ENCODE results near the gene OBSCN.

The OBSCN gene

DNA sequence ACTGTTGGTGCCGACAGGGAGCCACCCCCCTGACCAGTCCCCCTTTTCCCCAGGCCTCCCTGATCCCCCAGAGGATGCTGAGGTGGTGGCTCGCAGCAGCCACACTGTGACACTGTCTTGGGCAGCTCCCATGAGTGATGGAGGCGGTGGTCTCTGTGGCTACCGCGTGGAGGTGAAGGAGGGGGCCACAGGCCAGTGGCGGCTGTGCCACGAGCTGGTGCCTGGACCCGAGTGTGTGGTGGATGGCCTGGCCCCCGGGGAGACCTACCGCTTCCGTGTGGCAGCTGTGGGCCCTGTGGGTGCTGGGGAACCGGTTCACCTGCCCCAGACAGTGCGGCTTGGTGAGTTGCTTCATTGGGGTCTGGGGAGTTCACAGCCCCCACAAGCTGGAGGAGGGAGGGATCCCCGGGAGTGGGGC, 109.6 kb downstream of the OBSCN start:
- H3K36me3 ChIP-seq (replicated peaks), result no peaks in the 10 kb centered on the region
- no peak for DNase-seq
- H3K27ac ChIP-seq, result no peak overlapping the region
- TF ChIP-seq, protein P1, sequence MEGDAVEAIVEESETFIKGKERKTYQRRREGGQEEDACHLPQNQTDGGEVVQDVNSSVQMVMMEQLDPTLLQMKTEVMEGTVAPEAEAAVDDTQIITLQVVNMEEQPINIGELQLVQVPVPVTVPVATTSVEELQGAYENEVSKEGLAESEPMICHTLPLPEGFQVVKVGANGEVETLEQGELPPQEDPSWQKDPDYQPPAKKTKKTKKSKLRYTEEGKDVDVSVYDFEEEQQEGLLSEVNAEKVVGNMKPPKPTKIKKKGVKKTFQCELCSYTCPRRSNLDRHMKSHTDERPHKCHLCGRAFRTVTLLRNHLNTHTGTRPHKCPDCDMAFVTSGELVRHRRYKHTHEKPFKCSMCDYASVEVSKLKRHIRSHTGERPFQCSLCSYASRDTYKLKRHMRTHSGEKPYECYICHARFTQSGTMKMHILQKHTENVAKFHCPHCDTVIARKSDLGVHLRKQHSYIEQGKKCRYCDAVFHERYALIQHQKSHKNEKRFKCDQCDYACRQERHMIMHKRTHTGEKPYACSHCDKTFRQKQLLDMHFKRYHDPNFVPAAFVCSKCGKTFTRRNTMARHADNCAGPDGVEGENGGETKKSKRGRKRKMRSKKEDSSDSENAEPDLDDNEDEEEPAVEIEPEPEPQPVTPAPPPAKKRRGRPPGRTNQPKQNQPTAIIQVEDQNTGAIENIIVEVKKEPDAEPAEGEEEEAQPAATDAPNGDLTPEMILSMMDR (IDR thresholded peaks at IDR 0.05; ENCODE audit: low read depth, low read length, missing control alignments), result no peak
- no peaks in the 10 kb centered on the region for H3K27me3 ChIP-seq (replicated peaks)
- in situ Hi-C loops (cut with HindIII; ENCODE audit: low pct_ligation_motif_present, low sequenced_read_pairs), result no loop called here
- no peak overlapping the region for H3K4me3 ChIP-seq (ENCODE audit: low read depth, low read length)

DNA sequence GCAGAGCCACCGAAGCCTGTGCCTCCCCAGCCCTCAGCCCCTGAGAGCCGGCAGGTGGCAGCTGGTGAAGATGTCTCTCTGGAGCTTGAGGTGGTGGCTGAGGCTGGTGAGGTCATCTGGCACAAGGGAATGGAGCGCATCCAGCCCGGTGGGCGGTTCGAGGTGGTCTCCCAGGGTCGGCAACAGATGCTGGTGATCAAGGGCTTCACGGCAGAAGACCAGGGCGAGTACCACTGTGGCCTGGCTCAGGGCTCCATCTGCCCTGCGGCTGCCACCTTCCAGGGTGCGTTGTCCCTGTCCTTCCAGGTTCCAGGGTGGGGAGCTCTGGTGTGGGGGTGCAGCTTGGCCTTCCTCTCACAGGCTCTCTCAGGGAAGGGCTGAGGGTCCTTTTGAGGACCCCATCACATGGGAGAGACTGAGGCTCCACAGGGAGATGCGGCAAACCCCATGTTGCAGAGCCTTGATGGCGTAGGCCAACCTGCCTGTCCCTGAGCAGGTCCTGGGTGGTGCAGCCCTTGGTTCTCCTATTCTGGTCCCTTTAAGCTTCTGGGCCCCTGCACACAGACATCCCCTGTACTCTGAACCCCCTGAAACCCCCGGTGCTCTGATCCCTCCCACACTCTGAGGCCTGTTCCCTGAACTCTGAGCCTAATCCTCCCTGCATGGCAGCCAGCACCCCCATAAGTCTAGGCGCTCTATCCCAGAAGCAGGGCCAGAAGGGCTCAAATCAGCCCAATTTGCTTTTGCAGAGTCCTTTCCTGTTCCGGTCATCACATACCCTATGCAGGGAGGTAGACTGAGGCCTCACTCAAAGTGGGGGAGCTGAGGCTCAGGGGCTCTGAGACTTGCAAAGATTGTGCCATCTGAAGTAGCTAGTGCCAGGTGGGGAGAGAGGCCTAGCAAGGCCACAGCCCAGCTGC, 110.3 kb downstream of the OBSCN start:
- Histone ChIP-seq H3K36me3 (replicated peaks) (no peaks in the 10 kb centered on the region), H3K27ac (no peak overlapping the region), H3K4me3 (ENCODE audit: low read depth, low read length) (no peak overlapping the region), H3K27me3 (replicated peaks) (no peaks in the 10 kb centered on the region)
- TF ChIP-seq, protein P1 (IDR thresholded peaks at IDR 0.05; ENCODE audit: low read depth, low read length, missing control alignments), result no peak
- no peak for DNase-seq
- in situ Hi-C loops (cut with HindIII; ENCODE audit: low pct_ligation_motif_present, low sequenced_read_pairs), result no loop called here

DNA sequence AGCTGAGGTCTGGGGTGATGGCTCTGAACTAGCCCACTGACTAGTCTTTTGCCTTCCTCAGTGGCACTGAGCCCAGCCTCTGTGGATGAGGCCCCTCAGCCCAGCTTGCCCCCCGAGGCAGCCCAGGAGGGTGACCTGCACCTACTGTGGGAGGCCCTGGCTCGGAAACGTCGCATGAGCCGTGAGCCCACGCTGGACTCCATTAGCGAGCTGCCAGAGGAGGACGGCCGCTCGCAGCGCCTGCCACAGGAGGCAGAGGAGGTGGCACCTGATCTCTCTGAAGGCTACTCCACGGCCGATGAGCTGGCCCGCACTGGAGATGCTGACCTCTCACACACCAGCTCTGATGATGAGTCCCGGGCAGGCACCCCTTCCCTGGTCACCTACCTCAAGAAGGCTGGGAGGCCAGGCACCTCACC, 111.0 kb downstream of the OBSCN start:
- no peak for DNase-seq
- in situ Hi-C loops (cut with HindIII; ENCODE audit: low pct_ligation_motif_present, low sequenced_read_pairs), result no loop called here
- H3K27ac ChIP-seq, result no peak overlapping the region
- no peaks in the 10 kb centered on the region for H3K36me3 ChIP-seq (replicated peaks)
- H3K4me3 ChIP-seq (ENCODE audit: low read depth, low read length), result no peak overlapping the region
- no peaks in the 10 kb centered on the region for H3K27me3 ChIP-seq (replicated peaks)
- TF ChIP-seq, protein P1 (IDR thresholded peaks at IDR 0.05; ENCODE audit: low read depth, low read length, missing control alignments), result no peak

DNA sequence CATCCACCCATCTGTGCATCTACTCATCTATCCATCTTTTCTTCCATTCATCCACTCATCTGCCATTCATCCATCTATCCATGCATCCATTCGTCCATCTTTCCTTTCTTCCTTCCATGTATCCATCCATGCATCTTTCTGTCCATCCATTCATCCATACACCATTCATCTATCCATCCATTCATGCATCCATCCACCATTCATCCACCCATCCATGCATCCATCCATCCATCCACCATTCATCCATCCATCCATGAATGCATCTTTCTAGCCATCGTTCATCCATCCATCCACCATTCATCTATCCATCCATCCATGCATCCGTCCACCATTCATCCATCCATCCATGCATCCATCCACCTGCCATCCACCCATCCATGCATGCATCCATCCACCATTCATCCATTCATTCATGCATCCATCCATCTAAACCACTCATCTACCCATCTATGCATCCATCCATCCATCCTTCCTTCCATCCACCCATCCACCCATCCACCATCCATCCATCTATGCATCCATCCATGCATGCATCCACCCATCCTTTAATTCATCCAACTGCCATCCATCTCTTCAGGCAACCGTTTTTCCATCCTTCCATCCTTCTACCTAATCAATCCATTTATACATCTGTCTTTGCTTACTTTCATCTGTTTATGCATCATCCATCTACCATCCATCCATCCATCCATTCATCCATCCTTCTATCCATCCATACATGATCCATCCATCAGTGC, 111.7 kb downstream of the OBSCN start:
- in situ Hi-C loops (cut with HindIII; ENCODE audit: low pct_ligation_motif_present, low sequenced_read_pairs), result no loop called here
- no peak for DNase-seq
- TF ChIP-seq, protein P1 (IDR thresholded peaks at IDR 0.05; ENCODE audit: low read depth, low read length, missing control alignments), result no peak
- Histone ChIP-seq H3K27ac (no peak overlapping the region), H3K36me3 (replicated peaks) (no peaks in the 10 kb centered on the region), H3K4me3 (ENCODE audit: low read depth, low read length) (no peak overlapping the region), H3K27me3 (replicated peaks) (no peaks in the 10 kb centered on the region)

DNA sequence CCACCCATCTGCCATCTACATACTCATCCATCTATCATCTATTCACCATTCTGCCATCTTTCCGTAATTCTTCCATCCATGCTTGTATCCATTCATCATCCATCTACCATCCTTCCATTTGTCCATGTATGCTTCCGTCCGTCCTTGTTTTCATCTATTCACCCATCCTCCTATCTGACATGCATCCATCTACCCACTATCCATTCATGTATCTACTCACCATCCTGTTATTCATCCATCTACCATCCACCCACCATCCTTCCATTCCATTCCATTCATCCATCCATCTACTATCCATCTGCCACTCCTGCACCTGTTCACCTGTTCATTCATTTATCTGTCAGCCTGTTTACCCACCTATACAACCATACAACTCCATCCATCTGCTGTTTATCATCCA, 112.5 kb downstream of the OBSCN start:
- H3K27me3 ChIP-seq (replicated peaks), result no peaks in the 10 kb centered on the region
- TF ChIP-seq, protein P1 (IDR thresholded peaks at IDR 0.05; ENCODE audit: low read depth, low read length, missing control alignments), result no peak
- H3K27ac ChIP-seq, result no peak overlapping the region
- H3K36me3 ChIP-seq (replicated peaks), result no peaks in the 10 kb centered on the region
- in situ Hi-C loops (cut with HindIII; ENCODE audit: low pct_ligation_motif_present, low sequenced_read_pairs), result no loop called here
- no peak overlapping the region for H3K4me3 ChIP-seq (ENCODE audit: low read depth, low read length)
- no peak for DNase-seq
